H1 (cell line): Measurements from ENCODE around the gene GTF2F2. TPM values are rescaled to one million over a fixed set of nuclear protein-coding genes. Genes with fewer than 3 reads are reported as not detected.

Experiments
- CTCF ChIA-PET: fragments of 300-600 bp; sonication (Branson Sonifier 250); formaldehyde crosslinking; loops from one replicate; lab custom pipeline; 2021; ENCODE audit not compliant: partially characterized antibody; lab: Charles Lee
- POLR2A ChIA-PET: fragments of 300-600 bp; sonication (Branson Sonifier 250); formaldehyde crosslinking; loops from one replicate; lab custom pipeline; 2021; ENCODE audit warnings: inconsistent platforms; ENCODE audit not compliant: partially characterized antibody; lab: Charles Lee
- DNase-seq, 2 experiments: peaks; one replicate each; pipeline versions ENCODE4 v3.0.0 to v3.0.0-alpha.2; 2010 to 2022; ENCODE audit warnings: low spot score in 2 of 2, low read depth in 1 of 2, mixed read lengths in 1 of 2
- FAIRE-seq: peaks from 2 replicates; lab custom pipeline; 2011; peaks lifted over from hg19 to GRCh38; lab: Jason Lieb, UNC
- H2AFZ ChIP-seq: 2 replicates; pipeline ENCODE4 v1.8.1; 2012; ENCODE audit warnings: low read length, inconsistent platforms
- H2AK5ac ChIP-seq: 2 replicates; pipeline ENCODE4 v1.6.1; 2013; ENCODE audit warnings: low read depth, low read length
- H2BK120ac ChIP-seq: replicated peaks from 2 replicates; pipeline ENCODE3; 2013; ENCODE audit warnings: low read depth, low read length, inconsistent platforms
- H2BK12ac ChIP-seq: 2 replicates; pipeline ENCODE4 v1.6.1; 2013; ENCODE audit warnings: low read depth, low read length
- H2BK15ac ChIP-seq: 2 replicates; pipeline ENCODE4 v1.6.1; 2013; ENCODE audit warnings: low read length
- H2BK20ac ChIP-seq: 2 replicates; pipeline ENCODE4 v1.6.1; 2013; ENCODE audit warnings: low read length
- H2BK5ac ChIP-seq: 2 replicates; pipeline ENCODE4 v1.6.1; 2013; ENCODE audit warnings: low read depth, low read length
- H3K14ac ChIP-seq: 2 replicates; pipeline ENCODE4 v1.6.1; 2013; ENCODE audit warnings: inconsistent platforms; ENCODE audit not compliant: insufficient read length
- H3K18ac ChIP-seq: 2 replicates; pipeline ENCODE4 v1.6.1; 2013; ENCODE audit warnings: low read length; ENCODE audit errors: extremely low read depth
- H3K23ac ChIP-seq: 2 replicates; pipeline ENCODE4 v1.6.1; 2013; ENCODE audit warnings: inconsistent platforms; ENCODE audit not compliant: insufficient read length
- H3K23me2 ChIP-seq: 2 replicates; pipeline ENCODE4 v1.6.1; 2013; ENCODE audit warnings: low read depth, low read length
- H3K27ac ChIP-seq: 2 replicates; pipeline ENCODE4 v1.6.1; 2011; ENCODE audit warnings: low read depth, low read length, inconsistent platforms
- H3K27me3 ChIP-seq, 4 experiments: replicated peaks in 1 of 4; 1 replicate in 1 of 4; 2 replicates in 3 of 4; pipeline versions ENCODE4 v1.6.1 to v1.8.1; 2011 to 2013; ENCODE audit warnings: low read length in 3 of 4, mild to moderate bottlenecking in 3 of 4, inconsistent platforms in 2 of 4, mixed read lengths in 2 of 4, moderate library complexity in 1 of 4; ENCODE audit not compliant: control insufficient read depth in 3 of 4, insufficient read depth in 3 of 4; ENCODE audit errors: extremely low read depth in 1 of 4
- H3K36me3 ChIP-seq, 4 experiments: 2 replicates each; pipeline versions ENCODE4 v1.6.1 to v1.8.1; 2011 to 2013; ENCODE audit warnings: mild to moderate bottlenecking in 4 of 4, low read length in 3 of 4, moderate library complexity in 2 of 4, control low read depth in 1 of 4, inconsistent platforms in 1 of 4; ENCODE audit not compliant: insufficient read depth in 4 of 4, control insufficient read depth in 2 of 4
- H3K4ac ChIP-seq: replicated peaks from 2 replicates; pipeline ENCODE3; 2013; ENCODE audit warnings: low read length, low read depth, mixed read lengths, inconsistent platforms; ENCODE audit not compliant: insufficient read length
- H3K4me1 ChIP-seq, 4 experiments: replicated peaks in 1 of 4; 1 replicate in 1 of 4; 2 replicates in 3 of 4; pipeline versions ENCODE4 v1.6.1 to v1.8.1; 2011 to 2013; ENCODE audit warnings: low read length in 3 of 4, inconsistent platforms in 2 of 4, mixed read lengths in 1 of 4; ENCODE audit not compliant: insufficient read depth in 4 of 4, control insufficient read depth in 3 of 4
- H3K4me2 ChIP-seq, 2 experiments: 2 replicates each; pipeline versions ENCODE4 v1.6.1 to v1.8.1; 2011 to 2013; ENCODE audit warnings: low read depth in 2 of 2, low read length in 2 of 2, control low read depth in 1 of 2, inconsistent platforms in 1 of 2, mild to moderate bottlenecking in 1 of 2; ENCODE audit not compliant: insufficient read depth in 1 of 2
- H3K4me3 ChIP-seq, 4 experiments: fragments of 200-600, 300-600 bp in 1 of 4; sonication (generic), shearing (Covaris generic), sonication (Bioruptor Twin) in 1 of 4; 2 replicates each; pipeline versions ENCODE4 v1.5.1 to v1.8.1; 2011 to 2016; ENCODE audit warnings: low read length in 4 of 4, low read depth in 3 of 4, control low read depth in 2 of 4, inconsistent platforms in 2 of 4, mild to moderate bottlenecking in 2 of 4, mixed read lengths in 1 of 4, moderate library complexity in 1 of 4; ENCODE audit not compliant: insufficient read depth in 2 of 4; ENCODE audit errors: extremely low read depth in 1 of 4
- H3K56ac ChIP-seq: replicated peaks from 2 replicates; pipeline ENCODE3; 2013; ENCODE audit warnings: low read depth, mild to moderate bottlenecking, mixed read lengths, low read length, inconsistent platforms; ENCODE audit not compliant: insufficient read length
- H3K79me1 ChIP-seq: 2 replicates; pipeline ENCODE4 v1.6.1; 2013; ENCODE audit warnings: low read depth, low read length, control low read depth
- H3K79me2 ChIP-seq, 2 experiments: 2 replicates each; pipeline versions ENCODE4 v1.6.1 to v1.8.1; 2012 to 2013; ENCODE audit warnings: low read length in 2 of 2, mild to moderate bottlenecking in 2 of 2, inconsistent platforms in 1 of 2; ENCODE audit not compliant: insufficient read depth in 2 of 2, control insufficient read depth in 1 of 2
- H3K9ac ChIP-seq, 4 experiments: replicated peaks in 1 of 4; 1 replicate in 1 of 4; 2 replicates in 3 of 4; pipeline versions ENCODE4 v1.6.1 to v1.8.1; 2011 to 2013; ENCODE audit warnings: low read depth in 3 of 4, low read length in 3 of 4, control low read depth in 2 of 4, mild to moderate bottlenecking in 2 of 4, moderate library complexity in 2 of 4, inconsistent platforms in 1 of 4; ENCODE audit errors: extremely low read depth in 1 of 4
- H3K9me3 ChIP-seq, 2 experiments: 2 replicates each; pipeline versions ENCODE4 v1.6.1 to v1.8.1; 2012 to 2013; ENCODE audit warnings: mild to moderate bottlenecking in 2 of 2, moderate library complexity in 2 of 2, control low read depth in 1 of 2, inconsistent platforms in 1 of 2, low read depth in 1 of 2, low read length in 1 of 2, mixed read lengths in 1 of 2; ENCODE audit not compliant: insufficient read depth in 2 of 2
- H4K20me1 ChIP-seq, 2 experiments: replicated peaks in 1 of 2; 2 replicates each; pipeline versions ENCODE3 to v1.8.1; 2011 to 2013; ENCODE audit warnings: inconsistent platforms in 2 of 2, low read length in 2 of 2, mild to moderate bottlenecking in 1 of 2; ENCODE audit not compliant: insufficient read depth in 2 of 2, control insufficient read depth in 1 of 2
- H4K5ac ChIP-seq: 2 replicates; pipeline ENCODE4 v1.6.1; 2013; ENCODE audit warnings: low read length, low read depth, mixed read lengths, inconsistent platforms; ENCODE audit not compliant: insufficient read length
- H4K8ac ChIP-seq: 2 replicates; pipeline ENCODE4 v1.8.0; 2013; ENCODE audit warnings: mild to moderate bottlenecking, moderate library complexity, low read length, inconsistent platforms; ENCODE audit not compliant: insufficient read depth; ENCODE audit errors: extremely low read depth
- H4K91ac ChIP-seq: replicated peaks from 2 replicates; pipeline ENCODE3; 2013; ENCODE audit warnings: low read length, mixed read lengths, inconsistent platforms; ENCODE audit not compliant: insufficient read length
- BCL11A ChIP-seq, 2 experiments: IDR thresholded peaks; one replicate each; pipeline ENCODE4 v1.6.1; 2011; ENCODE audit warnings: low read depth in 2 of 2, low read length in 2 of 2, mild to moderate bottlenecking in 2 of 2
- CBX8 ChIP-seq: fragments of 300-800, 300-1000 bp; sonication (generic); IDR thresholded peaks from 2 replicates; pipeline ENCODE4 v1.7.1; 2016; ENCODE audit warnings: low read depth, low read length, borderline replicate concordance
- CHD1 ChIP-seq: IDR thresholded peaks from 2 replicates; pipeline ENCODE4 v1.6.1; 2012; ENCODE audit warnings: low read depth, low read length, improper control_type of control experiment
- EP300 ChIP-seq, 2 experiments: IDR thresholded peaks; 1 replicate in 1 of 2; 2 replicates in 1 of 2; pipeline ENCODE4 v1.6.1; 2011 to 2012; ENCODE audit warnings: low read depth in 2 of 2, low read length in 2 of 2, mild to moderate bottlenecking in 2 of 2, borderline replicate concordance in 1 of 2, inconsistent platforms in 1 of 2, moderate library complexity in 1 of 2
- MAFK ChIP-seq: IDR thresholded peaks from 2 replicates; pipeline ENCODE4 v1.6.1; 2012; ENCODE audit warnings: low read depth, mild to moderate bottlenecking, improper control_type of control experiment, low read length
- POLR2A ChIP-seq, 2 experiments: IDR thresholded peaks; 1 replicate in 1 of 2; 2 replicates in 1 of 2; pipeline ENCODE4 v1.6.1; 2011; ENCODE audit warnings: low read depth in 2 of 2, low read length in 2 of 2, mild to moderate bottlenecking in 2 of 2; ENCODE audit errors: control extremely low read depth in 1 of 2
- SIRT6 ChIP-seq: IDR thresholded peaks from one replicate; pipeline ENCODE4 v1.7.1; 2012; ENCODE audit warnings: low read length, inconsistent platforms
- USF2 ChIP-seq: IDR thresholded peaks from 2 replicates; pipeline ENCODE4 v1.6.1; 2011; ENCODE audit warnings: low read length, improper control_type of control experiment
- WGBS, 2 experiments: shearing (Covaris generic) in 1 of 2; methylation state at CpG; one replicate each; pipeline versions ENCODE4 v1.1.6 to v1.1.7; 2013 to 2015; ENCODE audit warnings: low lambda C conversion rate in 2 of 2, mixed read lengths in 2 of 2, inconsistent platforms in 1 of 2, low coverage in 1 of 2, missing lambda C conversion rate in 1 of 2; ENCODE audit not compliant: insufficient replicate concordance in 2 of 2, insufficient coverage in 1 of 2, insufficient read length in 1 of 2; ENCODE audit errors: extremely low coverage in 1 of 2, missing lambda C conversion rate in 1 of 2; 5-methylcytosine and 5-hydroxymethylcytosine counted together
- polyA plus RNA-seq, 7 experiments: library from polyadenylated mRNA; depleted of rRNA in 3 of 7; stranded (reverse) in 5 of 7; unstranded in 2 of 7; fragments of >200 nt in 5 of 7; fragments of 200-250 nt in 2 of 7; gene quantifications; 1 replicate in 5 of 7; 2 replicates in 1 of 7; 4 replicates in 1 of 7; pipeline versions ENCODE4 v1.2.1 to v1.2.3, GENCODE V29; 2011 to 2013; ENCODE audit warnings: missing spikeins in 2 of 7, mixed read lengths in 2 of 7
- total RNA-seq: library from RNA; stranded (reverse); fragmentation: NEBNext Ultra II Directional; extraction: Animal tissue kit (Norgen Biotek cat#: 25700); gene quantifications from 2 replicates; pipeline ENCODE4 v1.2.1, GENCODE V29; 2021

GTF2F2 gene
- total and polyA plus RNA-seq, 2 of the 8 experiments (the other 6 are each of a cell fraction or from before 2014, with no cell fraction given): 10.8 to 31.1 TPM

GRCh38 chr13:45133396-45134118 is 13.2 kb downstream of the GTF2F2 start:
- no peak overlapping the region for H3K18ac ChIP-seq
- no peak overlapping the region for H2BK5ac ChIP-seq
- H4K8ac ChIP-seq: no peak overlapping the region
- no peaks in the 10 kb centered on the region for H3K23me2 ChIP-seq
- no peak overlapping the region for H3K4me3 ChIP-seq
- no peak overlapping the region for H3K23ac ChIP-seq
- no peak overlapping the region for H3K4me2 ChIP-seq
- H3K4me1 ChIP-seq: peaks cover 0 to 9% (median 4%) of the 10 kb centered on the region in 4 experiments; a peak in 4 of 7 replicates
- ChIA-PET CTCF (interaction anchor here (1.4 to 1.5 kb wide), 2 partner anchors 12 kb away, joined by 5 read pairs; no protein-coding TSS in a partner anchor), POLR2A (no interaction called here)
- no peak overlapping the region for H2BK12ac ChIP-seq
- no peak overlapping the region for H3K14ac ChIP-seq
- H4K91ac ChIP-seq: no peak overlapping the region
- no peak for DNase-seq
- H3K36me3 ChIP-seq: peaks cover 0 to 6% (median 3%) of the 10 kb centered on the region in 4 experiments; a peak in 4 of 8 replicates
- H3K9ac ChIP-seq: no peak overlapping the region
- H4K20me1 ChIP-seq: peaks cover 0 to 2% of the 10 kb centered on the region in 2 experiments
- H2AFZ ChIP-seq: no peak overlapping the region
- H3K9me3 ChIP-seq: peaks cover 0 to 5% of the 10 kb centered on the region in 2 experiments; a peak in 1 of 4 replicates
- H4K5ac ChIP-seq: no peak overlapping the region
- no peaks in the 10 kb centered on the region for H3K27me3 ChIP-seq
- no peak overlapping the region for H3K56ac ChIP-seq
- no peak for FAIRE-seq
- peaks cover 16 to 93% of the 10 kb centered on the region in 2 experiments for H3K79me2 ChIP-seq
- H3K79me1 ChIP-seq: peaks cover 9% of the 10 kb centered on the region; the same call in 1 of the 2 replicates
- WGBS, 2 experiments: 88% methylated on average over 6 of the region's 6 CpGs; no CpG with 5 or more reads in 1 of the 2 experiments
- H2BK120ac ChIP-seq: no peak overlapping the region
- no peak overlapping the region for H2AK5ac ChIP-seq
- no peak overlapping the region for H3K27ac ChIP-seq
- H2BK20ac ChIP-seq: no peak overlapping the region
- H3K4ac ChIP-seq: no peak overlapping the region
- no peak overlapping the region for H2BK15ac ChIP-seq
- TF ChIP-seq CBX8: no peak
- no peak for TF ChIP-seq EP300 (IDR thresholded peaks at IDR 0.05; ENCODE audit: borderline replicate concordance in 1 of 2, low read depth in 2 of 2, low read length in 2 of 2)
- TF ChIP-seq SIRT6: no peak
- TF ChIP-seq CHD1: no peak
- TF ChIP-seq POLR2A (IDR thresholded peaks at IDR 0.05; ENCODE audit: control extremely low read depth in 1 of 2, low read depth in 2 of 2, low read length in 2 of 2): no peak
- no peak for TF ChIP-seq USF2
- TF ChIP-seq MAFK: no peak
- TF ChIP-seq BCL11A (IDR thresholded peaks at IDR 0.05; ENCODE audit: low read depth in 2 of 2, low read length in 2 of 2): no peak
